ENCODE data around the gene SIGLEC10.

Gene SIGLEC10

DNA sequence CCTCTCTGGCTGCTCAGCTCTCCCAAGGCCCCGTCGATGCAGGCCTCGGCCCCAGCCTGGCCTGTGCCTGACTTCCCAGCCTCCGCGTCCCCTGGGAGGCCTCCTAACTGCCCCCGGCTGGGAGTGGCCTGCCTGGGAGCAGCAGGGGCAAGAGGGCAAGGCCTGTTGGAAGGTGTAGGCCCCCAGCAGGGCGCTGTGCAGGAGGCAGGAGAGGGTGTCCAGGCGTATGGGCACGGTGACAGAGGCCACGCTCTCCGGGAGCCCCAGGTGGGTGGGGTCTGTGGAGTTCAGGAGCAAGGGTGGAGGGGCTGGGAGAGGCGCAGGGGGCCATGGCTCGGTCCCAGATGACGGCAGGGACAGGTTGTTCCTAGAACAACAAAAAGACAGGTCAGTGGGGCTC, 28.3 kb downstream of the SIGLEC10 start:
- H3K4me3 ChIP-seq (ENCODE audit: low read length) = no peak overlapping the region
- TF ChIP-seq, protein P1, sequence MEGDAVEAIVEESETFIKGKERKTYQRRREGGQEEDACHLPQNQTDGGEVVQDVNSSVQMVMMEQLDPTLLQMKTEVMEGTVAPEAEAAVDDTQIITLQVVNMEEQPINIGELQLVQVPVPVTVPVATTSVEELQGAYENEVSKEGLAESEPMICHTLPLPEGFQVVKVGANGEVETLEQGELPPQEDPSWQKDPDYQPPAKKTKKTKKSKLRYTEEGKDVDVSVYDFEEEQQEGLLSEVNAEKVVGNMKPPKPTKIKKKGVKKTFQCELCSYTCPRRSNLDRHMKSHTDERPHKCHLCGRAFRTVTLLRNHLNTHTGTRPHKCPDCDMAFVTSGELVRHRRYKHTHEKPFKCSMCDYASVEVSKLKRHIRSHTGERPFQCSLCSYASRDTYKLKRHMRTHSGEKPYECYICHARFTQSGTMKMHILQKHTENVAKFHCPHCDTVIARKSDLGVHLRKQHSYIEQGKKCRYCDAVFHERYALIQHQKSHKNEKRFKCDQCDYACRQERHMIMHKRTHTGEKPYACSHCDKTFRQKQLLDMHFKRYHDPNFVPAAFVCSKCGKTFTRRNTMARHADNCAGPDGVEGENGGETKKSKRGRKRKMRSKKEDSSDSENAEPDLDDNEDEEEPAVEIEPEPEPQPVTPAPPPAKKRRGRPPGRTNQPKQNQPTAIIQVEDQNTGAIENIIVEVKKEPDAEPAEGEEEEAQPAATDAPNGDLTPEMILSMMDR (IDR thresholded peaks at IDR 0.05; ENCODE audit: insufficient read depth, low read depth, low read length, missing control alignments) = no peak
- DNase-seq (ENCODE audit: low read depth) = no peak

DNA sequence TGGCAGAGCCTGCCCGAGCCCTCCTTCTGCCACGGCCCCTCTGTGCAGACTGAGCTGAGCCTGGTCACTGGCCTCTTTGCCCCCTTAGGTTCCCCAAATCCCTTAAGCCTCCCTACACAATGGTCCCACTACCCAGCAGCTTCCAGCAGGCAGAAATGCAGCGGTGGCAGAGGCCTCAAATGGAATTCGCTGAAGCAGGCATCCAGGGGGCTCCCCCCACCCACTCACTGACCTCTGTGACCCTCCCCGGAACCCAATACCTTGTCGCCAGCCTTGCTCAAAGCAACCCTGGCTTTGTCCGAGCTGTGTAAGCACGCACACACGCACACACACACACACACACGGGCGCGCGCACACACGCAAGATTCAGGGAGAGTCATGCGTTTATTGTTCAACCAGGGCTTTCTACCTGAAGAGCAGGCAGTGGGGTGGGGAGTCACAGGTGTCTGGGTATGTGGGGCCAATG, 29.5 kb downstream of the SIGLEC10 start, which contains the start of gene LIM2:
LIM2 (minus strand) TSS at position 51 of the 466 bp plus-strand sequence. CDS start 531 bp downstream, outside the sequence.
- TF ChIP-seq, protein P1 (IDR thresholded peaks at IDR 0.05; ENCODE audit: insufficient read depth, low read depth, low read length, missing control alignments) = no peak
- DNase-seq (ENCODE audit: low read depth) = no peak
- no peak within 1 kb of the TSS for H3K4me3 ChIP-seq (ENCODE audit: low read length)

DNA sequence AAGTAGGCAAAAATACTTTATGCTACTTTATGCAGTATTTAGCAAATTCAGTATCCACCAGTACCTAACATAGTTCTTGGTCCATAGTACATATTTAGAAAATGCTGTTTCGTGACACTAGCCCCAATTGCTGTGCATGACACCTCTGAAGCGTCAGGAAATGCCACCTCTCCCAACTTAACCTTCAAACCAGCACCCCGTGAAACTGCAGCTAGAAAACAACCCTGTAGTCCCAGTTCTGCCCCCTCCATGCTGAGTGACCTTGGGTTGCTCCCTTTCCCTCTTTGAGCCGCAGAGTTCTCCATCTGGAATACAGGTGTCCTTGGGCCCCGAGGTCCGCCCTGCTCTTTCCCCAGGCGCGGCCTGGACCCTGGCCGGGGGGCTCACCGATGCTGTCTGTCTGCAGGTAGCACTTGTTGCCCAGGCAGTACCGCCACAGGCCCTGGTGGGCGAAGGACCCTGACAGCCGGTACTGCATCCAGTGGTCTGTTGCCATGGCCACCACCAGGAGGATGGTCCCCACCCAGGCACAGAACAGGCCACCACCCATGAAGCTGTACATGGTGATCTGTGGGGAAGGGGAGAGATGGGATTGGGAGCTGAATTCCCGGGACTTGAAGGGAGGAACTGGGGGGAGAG, 30.4 kb downstream of the SIGLEC10 start:
- TF ChIP-seq, protein P1 (IDR thresholded peaks at IDR 0.05; ENCODE audit: insufficient read depth, low read depth, low read length, missing control alignments) = no peak
- H3K4me3 ChIP-seq (ENCODE audit: low read length) = no peak overlapping the region
- no peak for DNase-seq (ENCODE audit: low read depth)

DNA sequence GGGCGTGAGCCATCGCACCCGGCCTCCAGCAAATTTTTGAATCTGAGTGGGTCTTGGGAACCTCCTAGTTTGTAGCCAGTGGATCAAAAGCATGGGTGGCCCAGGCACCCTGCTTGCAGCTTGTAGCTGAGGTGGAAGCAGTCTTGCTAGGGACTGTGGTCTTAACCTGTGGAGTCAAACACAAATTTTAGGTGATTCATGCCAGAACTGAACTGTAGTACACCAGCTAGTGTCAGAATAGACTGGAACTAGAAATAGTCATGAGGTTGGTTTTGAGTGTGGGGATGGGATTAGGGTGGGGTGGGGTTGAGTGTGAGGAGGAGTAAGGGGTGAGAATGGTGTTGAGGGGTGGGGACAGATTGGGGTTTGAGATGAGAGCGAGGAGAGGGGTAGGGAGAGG, 35.4 kb downstream of the SIGLEC10 start:
- TF ChIP-seq, protein P1 (IDR thresholded peaks at IDR 0.05; ENCODE audit: insufficient read depth, low read depth, low read length, missing control alignments) = no peak
- DNase-seq (ENCODE audit: low read depth) = no peak
- no peak overlapping the region for H3K4me3 ChIP-seq (ENCODE audit: low read length)

DNA sequence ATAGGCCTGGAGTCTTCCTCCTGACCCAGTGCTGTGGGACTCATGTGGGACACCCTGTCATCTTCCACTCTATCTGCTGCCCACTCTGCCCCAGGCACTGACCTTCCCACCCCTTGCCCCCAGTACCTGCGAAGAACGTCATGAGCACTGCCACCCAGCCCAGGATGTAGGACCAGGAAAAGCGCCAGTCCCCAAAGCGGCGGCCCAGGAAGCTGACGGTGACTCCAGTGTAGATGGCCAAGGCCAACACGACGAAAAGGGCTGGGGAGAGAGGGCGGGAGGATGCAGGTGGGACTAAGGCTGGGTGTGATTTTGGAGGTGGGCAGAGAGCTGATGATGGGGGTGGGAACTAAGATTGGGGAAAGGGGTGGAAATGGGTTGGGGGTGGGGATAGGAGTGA, 37.1 kb downstream of the SIGLEC10 start:
- TF ChIP-seq, protein P1 (IDR thresholded peaks at IDR 0.05; ENCODE audit: insufficient read depth, low read depth, low read length, missing control alignments) = no peak
- DNase-seq (ENCODE audit: low read depth) = no peak
- no peak overlapping the region for H3K4me3 ChIP-seq (ENCODE audit: low read length)

DNA sequence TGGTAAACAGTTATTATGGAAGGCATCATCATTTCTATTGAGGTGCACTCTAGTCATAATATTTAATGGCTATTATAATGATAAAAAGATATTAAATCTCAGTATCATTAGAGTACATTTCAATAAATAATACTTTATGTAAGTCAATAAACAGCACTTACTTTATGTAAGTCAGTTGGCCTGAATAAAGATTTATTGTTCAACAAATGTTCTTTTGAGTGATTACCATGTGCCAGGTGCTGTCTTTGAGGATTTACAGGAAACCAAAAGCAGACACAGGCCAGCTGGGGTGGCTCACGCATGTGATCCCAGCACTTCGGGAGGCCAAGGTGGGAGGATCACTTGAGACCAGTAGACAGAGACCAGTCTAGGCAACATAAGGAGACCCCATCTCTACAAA, 40.0 kb downstream of the SIGLEC10 start:
- TF ChIP-seq, protein P1 (IDR thresholded peaks at IDR 0.05; ENCODE audit: insufficient read depth, low read depth, low read length, missing control alignments) = no peak
- DNase-seq (ENCODE audit: low read depth) = no peak
- H3K4me3 ChIP-seq (ENCODE audit: low read length) = no peak overlapping the region

Measured in epithelial cell of esophagus (primary cell).